HG02588 (cell line): Measurements from ENCODE around the gene TCTN3.
A peak's percentile ranks its signal among the peaks of the same experiment; 100 is the strongest.
"Not testable (repeated sequence)": the region's sequence is repeated elsewhere in the genome, so short reads cannot be mapped to it uniquely, and the experiment has no call there.

Experiments used
- ATAC-seq: cut with Tn5 transposase; IDR thresholded peaks from one replicate; pipeline ENCODE4 v1.9.1; 2021; ENCODE audit warnings: mild to moderate bottlenecking, moderate library complexity; ENCODE audit not compliant: unreplicated experiment

The TCTN3 gene, protein sequence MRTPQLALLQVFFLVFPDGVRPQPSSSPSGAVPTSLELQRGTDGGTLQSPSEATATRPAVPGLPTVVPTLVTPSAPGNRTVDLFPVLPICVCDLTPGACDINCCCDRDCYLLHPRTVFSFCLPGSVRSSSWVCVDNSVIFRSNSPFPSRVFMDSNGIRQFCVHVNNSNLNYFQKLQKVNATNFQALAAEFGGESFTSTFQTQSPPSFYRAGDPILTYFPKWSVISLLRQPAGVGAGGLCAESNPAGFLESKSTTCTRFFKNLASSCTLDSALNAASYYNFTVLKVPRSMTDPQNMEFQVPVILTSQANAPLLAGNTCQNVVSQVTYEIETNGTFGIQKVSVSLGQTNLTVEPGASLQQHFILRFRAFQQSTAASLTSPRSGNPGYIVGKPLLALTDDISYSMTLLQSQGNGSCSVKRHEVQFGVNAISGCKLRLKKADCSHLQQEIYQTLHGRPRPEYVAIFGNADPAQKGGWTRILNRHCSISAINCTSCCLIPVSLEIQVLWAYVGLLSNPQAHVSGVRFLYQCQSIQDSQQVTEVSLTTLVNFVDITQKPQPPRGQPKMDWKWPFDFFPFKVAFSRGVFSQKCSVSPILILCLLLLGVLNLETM

DNA sequence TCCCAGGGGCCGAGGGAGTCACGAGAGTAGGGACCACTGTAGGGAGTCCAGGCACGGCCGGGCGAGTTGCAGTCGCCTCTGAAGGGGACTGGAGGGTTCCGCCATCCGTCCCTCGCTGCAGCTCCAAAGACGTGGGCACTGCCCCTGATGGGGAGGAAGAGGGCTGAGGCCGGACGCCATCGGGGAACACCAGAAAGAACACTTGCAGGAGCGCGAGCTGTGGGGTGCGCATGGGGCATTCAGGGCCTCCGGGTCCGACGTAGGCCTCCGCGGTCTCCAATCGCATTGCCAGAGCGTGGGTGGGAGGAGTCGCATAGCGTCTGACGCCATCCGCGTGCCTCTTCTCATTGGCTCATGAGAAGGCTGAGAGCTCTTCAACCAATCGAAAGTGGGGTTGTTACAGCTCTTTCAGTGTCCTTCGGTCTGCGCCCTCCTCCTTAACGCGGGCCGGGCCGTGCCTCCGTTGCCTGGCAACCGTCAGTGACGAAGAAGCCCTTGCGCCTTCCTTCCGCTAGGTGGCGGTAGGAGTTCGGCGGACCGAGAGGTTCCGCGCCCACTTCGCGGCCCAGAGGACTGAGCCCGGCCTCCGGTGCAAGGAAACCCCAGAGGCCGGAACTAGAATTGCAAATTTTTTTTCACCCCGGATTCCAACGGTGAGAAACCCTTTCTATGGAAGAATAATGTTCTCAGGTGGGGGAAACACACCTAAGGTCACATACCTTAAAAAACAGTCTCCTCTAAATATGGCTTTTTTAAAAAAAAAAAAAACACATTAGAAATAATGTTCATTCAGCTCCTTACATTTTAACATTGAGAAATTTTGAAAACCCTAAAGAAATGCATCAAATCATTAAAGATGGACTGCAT is at the start of gene TCTN3:
Gene TCTN3 (minus strand): TSS at position 260 of the 867 bp plus-strand sequence. CDS start 28 bp downstream, at position 232.
- ATAC-seq = peak; percentile 98

GRCh38 chr10:95742962-95743535 is 49.3 kb upstream of the TCTN3 start:
- ATAC-seq = no peak

GRCh38 chr10:95742485-95742884 is 48.8 kb upstream of the TCTN3 start:
- no peak for ATAC-seq

- ATAC-seq = no peak
Measured at GRCh38 chr10:95741807-95742467, 48.2 kb upstream of the TCTN3 start.

- ATAC-seq = no peak
Measured at GRCh38 chr10:95739056-95739455, 45.3 kb upstream of the TCTN3 start.

DNA sequence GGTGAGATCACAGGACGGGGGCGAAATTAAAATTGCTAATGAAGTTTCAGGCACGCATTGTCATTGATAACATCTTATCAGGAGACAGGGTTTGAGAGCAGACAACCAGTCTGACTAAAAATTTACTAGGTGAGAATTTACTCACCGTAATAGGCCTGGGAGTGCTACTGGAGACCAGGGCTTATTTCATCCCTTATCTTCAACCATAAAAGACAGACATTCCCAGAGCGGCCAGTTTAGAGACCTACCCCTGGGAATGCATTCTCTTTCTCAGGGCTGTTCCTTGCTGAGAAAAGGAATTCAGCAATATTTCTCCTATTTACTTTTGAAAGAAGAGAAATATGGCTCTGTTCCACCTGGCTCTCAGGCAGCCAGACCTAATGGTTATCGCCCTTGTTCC is 39.2 kb upstream of the TCTN3 start:
- ATAC-seq = not testable (repeated sequence)

DNA sequence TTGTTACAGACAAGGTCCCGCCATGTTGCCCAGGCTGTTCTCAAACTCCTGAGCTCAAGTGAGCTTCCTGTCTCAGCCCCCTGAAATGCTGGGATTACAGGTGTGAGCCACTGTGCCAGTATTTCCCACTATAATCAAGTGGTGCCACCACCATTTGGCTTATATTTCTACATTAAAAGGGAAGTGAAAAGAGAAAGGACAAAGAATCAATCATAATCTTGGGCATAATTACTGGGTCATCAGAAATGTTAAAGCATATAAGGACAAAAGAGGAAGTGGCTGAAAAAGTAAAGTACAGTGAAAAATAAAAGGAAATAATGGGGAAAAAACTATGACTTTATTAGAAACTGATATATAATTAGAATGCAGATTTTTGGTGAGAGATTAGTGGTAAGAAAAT is 36.5 kb upstream of the TCTN3 start:
- ATAC-seq = no peak

GRCh38 chr10:95729323-95730055 is 35.8 kb upstream of the TCTN3 start:
- ATAC-seq = no peak

DNA sequence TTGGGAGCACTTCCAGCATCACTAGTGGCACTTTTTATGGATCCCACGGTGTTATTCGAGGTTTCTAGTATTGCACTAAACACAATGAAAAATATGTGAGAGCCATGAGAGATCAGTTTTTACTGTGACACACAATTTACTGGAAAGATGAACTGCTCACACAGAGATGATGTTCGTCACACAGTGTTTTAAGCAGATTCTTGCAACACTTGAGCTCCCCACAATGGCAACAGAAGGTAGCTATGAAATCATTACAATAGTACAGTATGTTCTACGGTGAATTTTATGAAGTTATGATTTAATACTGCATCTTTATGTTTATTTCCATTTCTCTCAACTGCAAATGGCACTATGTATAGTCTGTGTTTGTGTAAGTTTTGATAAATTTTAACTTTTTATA is 34.8 kb upstream of the TCTN3 start:
- no peak for ATAC-seq

DNA sequence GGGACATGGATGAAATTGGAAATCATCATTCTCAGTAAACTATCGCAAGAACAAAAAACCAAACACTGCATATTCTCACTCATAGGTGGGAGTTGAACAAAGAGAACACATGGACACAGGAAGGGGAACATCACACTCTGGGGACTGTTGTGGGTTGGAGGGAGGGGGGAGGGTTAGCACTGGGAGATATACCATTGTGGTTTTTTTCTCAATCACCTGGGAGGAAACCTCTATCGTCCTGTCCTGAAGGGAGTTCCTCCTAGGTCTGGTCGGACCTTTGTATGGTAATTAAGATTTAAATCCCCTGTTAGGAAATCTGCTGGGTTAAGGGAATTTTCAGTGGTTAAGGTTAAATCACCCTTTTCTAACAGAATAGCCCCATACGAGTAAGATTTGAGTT is 28.8 kb upstream of the TCTN3 start:
- not testable (repeated sequence) for ATAC-seq

DNA sequence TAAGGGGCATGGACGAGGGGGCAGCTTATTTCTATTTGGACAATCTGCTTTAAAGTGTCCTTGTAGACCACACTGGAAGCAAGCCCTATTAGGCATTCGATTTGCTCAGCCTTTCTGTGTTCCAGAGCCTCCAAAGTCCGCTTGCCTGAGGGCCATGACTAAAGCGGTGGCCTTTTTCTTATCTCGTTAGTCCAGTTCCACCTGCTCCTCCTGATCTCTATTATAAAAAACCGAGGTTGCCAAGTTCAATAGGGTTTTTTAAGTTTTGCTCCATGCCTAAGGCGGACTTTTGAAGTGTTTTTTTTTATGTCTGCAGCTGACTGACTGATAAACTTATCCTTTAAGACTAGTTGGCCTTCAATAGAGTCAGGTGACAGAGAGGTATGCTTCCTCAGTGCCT is 27.0 kb upstream of the TCTN3 start:
- ATAC-seq = not testable (repeated sequence)

DNA sequence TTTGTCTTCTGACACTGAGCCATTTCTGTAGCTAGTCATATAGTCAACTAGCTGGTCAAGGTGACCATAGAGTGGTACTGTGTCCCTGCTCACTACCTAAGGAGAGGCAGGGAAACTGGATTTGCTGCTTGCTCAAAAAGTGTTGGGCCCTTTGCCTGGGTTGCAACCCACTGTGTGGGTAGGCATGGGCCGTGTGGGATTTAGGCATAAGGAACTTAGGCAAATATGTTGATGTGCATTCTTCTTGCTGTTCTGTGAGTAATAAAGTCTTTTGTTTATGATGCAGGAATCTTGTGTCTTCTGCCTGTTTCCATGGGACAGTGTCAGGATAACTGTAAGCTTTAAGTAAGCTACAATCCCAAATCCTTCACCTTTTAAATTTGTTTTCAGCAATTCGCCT is 23.1 kb upstream of the TCTN3 start:
- no peak for ATAC-seq

GRCh38 chr10:95716466-95716865 is 22.7 kb upstream of the TCTN3 start:
- ATAC-seq = no peak

GRCh38 chr10:95711492-95711891 is 17.8 kb upstream of the TCTN3 start:
- ATAC-seq = no peak

- ATAC-seq = no peak
Measured at GRCh38 chr10:95706990-95707389, 13.3 kb upstream of the TCTN3 start.

- no peak for ATAC-seq
Measured at GRCh38 chr10:95706573-95706972, 12.8 kb upstream of the TCTN3 start.

GRCh38 chr10:95698415-95698814 is 4.7 kb upstream of the TCTN3 start:
- no peak for ATAC-seq

DNA sequence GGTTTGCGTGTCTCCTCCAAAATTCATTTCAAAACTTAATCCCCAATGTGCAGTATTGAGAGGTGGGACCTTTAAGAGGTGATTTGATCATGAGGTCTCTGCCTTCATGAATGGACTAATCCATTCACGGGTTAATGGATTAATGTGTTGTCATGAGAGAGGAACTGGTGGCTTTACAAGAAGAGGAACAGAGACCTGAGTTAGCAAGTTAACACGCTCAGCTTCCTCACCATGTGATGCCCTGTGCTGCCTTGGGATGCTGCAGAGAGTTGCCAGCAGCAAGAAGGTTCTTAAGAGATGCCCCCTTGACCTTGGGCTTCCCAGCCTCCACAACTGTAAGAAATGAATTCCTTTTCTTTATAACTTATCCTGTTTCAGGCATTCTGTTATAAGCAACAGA is 3.7 kb upstream of the TCTN3 start:
- no peak for ATAC-seq

GRCh38 chr10:95694665-95695064 is 938 bp upstream of the TCTN3 start:
- ATAC-seq = no peak

GRCh38 chr10:95693071-95693667 is 558 bp downstream of the TCTN3 start:
- ATAC-seq = no peak
